SU-DHL-6 (cell line): ENCODE measurements around the gene TDRD10.

ENCODE experiments used
- EZH2phosphoT487 ChIP-seq: fragments of 200-600 bp; sonication (generic), shearing (Covaris generic); conservative IDR thresholded peaks from 2 replicates; pipeline ENCODE4 v1.6.1; 2018; ENCODE audit warnings: mild to moderate bottlenecking, antibody characterized with exemption, low read length, moderate library complexity, mixed read lengths
- TF ChIP-seq, protein P1 (sequence below): fragments of 200-600 bp; sonication (generic); IDR thresholded peaks from one replicate; pipeline ENCODE4 v1.5.1; 2017; ENCODE audit warnings: antibody characterized with exemption, mild to moderate bottlenecking, low read length, moderate library complexity; ENCODE audit not compliant: insufficient read depth, poor library complexity, severe bottlenecking

DNA sequence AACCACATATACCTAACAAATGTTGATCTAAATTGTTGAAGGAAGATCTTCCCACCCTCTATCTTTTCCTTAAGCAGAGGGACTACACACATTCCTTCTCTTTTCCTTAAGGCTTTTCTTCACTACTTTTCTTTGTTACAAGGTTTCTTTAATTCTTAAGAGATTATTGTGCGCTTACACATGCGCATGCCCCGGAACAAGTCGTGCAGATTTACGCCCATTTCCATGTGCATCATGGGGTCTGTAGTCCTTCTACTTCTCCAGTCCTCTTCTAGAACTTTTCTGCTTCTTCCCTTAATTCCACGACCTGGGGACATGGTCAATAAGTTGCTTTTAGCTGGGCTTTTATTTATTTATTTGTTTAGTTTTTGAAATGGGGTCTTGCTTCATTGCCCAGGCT is 63.9 kb downstream of the TDRD10 start:
- no peak for TF ChIP-seq EZH2phosphoT487
- TF ChIP-seq, protein P1, sequence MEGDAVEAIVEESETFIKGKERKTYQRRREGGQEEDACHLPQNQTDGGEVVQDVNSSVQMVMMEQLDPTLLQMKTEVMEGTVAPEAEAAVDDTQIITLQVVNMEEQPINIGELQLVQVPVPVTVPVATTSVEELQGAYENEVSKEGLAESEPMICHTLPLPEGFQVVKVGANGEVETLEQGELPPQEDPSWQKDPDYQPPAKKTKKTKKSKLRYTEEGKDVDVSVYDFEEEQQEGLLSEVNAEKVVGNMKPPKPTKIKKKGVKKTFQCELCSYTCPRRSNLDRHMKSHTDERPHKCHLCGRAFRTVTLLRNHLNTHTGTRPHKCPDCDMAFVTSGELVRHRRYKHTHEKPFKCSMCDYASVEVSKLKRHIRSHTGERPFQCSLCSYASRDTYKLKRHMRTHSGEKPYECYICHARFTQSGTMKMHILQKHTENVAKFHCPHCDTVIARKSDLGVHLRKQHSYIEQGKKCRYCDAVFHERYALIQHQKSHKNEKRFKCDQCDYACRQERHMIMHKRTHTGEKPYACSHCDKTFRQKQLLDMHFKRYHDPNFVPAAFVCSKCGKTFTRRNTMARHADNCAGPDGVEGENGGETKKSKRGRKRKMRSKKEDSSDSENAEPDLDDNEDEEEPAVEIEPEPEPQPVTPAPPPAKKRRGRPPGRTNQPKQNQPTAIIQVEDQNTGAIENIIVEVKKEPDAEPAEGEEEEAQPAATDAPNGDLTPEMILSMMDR = no peak
